Activated naive CD4-positive, alpha-beta T cell treated with anti-CD3 and anti-CD28 coated beads, Interleukin-2, amount 10 ng/mL, durations not matched to agents 7 days and 5 days (primary cell): Measurements from ENCODE around the gene ALDOB.

ENCODE experiments used
- CTCF ChIA-PET: fragments of 350-600 bp; sonication (Branson Sonifier 250); formaldehyde crosslinking; loops from one replicate; lab custom pipeline; 2021; ENCODE audit warnings: antibody characterized with exemption; lab: Charles Lee
- DNase-seq: peaks from one replicate; pipeline ENCODE4 v3.0.0-alpha.2; 2020
- H3K27ac Mint-ChIP-seq: one replicate; pipeline ENCODE4 v1.8.0; 2021; ENCODE audit warnings: mild to moderate bottlenecking, moderate library complexity, mixed read lengths
- H3K27me3 Mint-ChIP-seq: one replicate; pipeline ENCODE4 v1.8.0; 2021; ENCODE audit warnings: mild to moderate bottlenecking, mixed read lengths
- H3K36me3 Mint-ChIP-seq: one replicate; pipeline ENCODE4 v1.8.0; 2021; ENCODE audit warnings: mixed read lengths
- H3K4me1 Mint-ChIP-seq: one replicate; pipeline ENCODE4 v1.8.0; 2021; ENCODE audit warnings: mixed read lengths
- H3K4me3 Mint-ChIP-seq: one replicate; pipeline ENCODE4 v1.8.0; 2021; ENCODE audit warnings: mild to moderate bottlenecking, moderate library complexity, mixed read lengths
- H3K9me3 Mint-ChIP-seq: one replicate; pipeline ENCODE4 v1.8.0; 2021; ENCODE audit warnings: mixed read lengths

Gene ALDOB

DNA sequence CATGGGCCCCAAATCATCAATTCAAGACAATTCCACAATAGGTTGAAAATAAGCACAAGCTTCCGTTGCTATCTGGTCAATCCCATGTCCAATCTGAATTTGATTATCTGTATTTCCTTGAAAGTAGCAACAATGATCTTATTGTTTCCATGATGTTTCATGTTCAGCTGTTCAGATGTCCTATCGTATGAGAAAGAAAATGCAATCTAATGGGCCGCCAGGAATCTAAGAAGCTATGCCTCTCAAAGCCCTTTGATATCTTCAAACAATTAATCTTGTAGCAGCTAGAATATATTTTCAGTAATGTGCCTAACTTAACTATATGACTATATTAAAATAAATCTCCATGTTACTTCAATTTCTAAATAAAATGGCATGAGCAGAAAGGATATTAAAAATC lies 32.1 kb upstream of the ALDOB start:
- no peak overlapping the region for H3K4me3 Mint-ChIP-seq
- peaks cover 33% of the 10 kb centered on the region for H3K27me3 Mint-ChIP-seq

GRCh38 chr9:101466863-101467262 lies 31.3 kb upstream of the ALDOB start:
- Mint-ChIP-seq H3K9me3 (no peaks in the 10 kb centered on the region), H3K27me3 (peaks cover 25% of the 10 kb centered on the region), H3K36me3 (no peaks in the 10 kb centered on the region), H3K4me1 (no peaks in the 10 kb centered on the region), H3K27ac (no peak overlapping the region), H3K4me3 (no peak overlapping the region)
- CTCF ChIA-PET, result interaction anchor here (0.6 to 2.5 kb wide), 3 partner anchors 12 to 63 kb away, joined by 3 to 10 read pairs (median 3); no protein-coding TSS in a partner anchor
- DNase-seq, result no peak

More for the DNA sequence above, 32.1 kb upstream of the ALDOB start:
- no peak overlapping the region for H3K27ac Mint-ChIP-seq
- H3K4me1 Mint-ChIP-seq, result no peaks in the 10 kb centered on the region
- DNase-seq, result no peak
- CTCF ChIA-PET, result interaction anchor here (0.6 to 2.5 kb wide), 3 partner anchors 9 to 62 kb away, joined by 3 to 10 read pairs (median 3); no protein-coding TSS in a partner anchor
- H3K36me3 Mint-ChIP-seq, result no peaks in the 10 kb centered on the region
- H3K9me3 Mint-ChIP-seq, result no peaks in the 10 kb centered on the region

DNA sequence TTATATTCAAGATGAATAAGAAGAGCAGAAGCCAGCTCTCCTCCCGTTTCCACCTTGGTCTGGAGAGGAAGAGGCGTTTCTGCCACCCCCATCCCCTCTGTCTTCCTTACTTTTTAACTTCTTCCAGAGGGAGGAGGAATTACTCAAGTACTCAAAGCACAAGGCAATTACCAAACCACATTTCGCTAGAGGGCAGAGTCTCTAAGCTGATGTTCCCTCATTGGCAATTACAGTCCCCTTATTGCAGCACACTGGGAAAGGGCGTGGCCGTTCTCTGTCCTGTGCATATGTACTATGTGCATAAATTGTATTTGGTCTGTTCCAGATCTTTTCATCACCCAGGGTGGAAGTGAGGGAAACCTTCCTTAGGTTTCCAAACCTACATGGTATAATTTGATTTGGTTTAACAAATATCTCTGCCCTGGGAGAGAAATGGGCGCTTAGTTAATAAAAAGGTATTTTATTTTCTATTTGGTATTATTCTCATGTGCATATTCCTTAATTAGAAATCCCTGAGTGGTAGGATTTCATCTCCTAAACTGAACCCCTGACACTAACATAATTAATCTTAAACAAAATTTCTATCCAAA lies 29.8 kb upstream of the ALDOB start:
- no peak overlapping the region for H3K4me3 Mint-ChIP-seq
- H3K9me3 Mint-ChIP-seq, result no peaks in the 10 kb centered on the region
- no peaks in the 10 kb centered on the region for H3K36me3 Mint-ChIP-seq
- no peak for DNase-seq
- CTCF ChIA-PET, result interaction anchor here (2.5 kb wide), 1 partner anchor 64 kb away, joined by 10 read pairs; no protein-coding TSS in a partner anchor
- H3K27me3 Mint-ChIP-seq, result peaks cover 23% of the 10 kb centered on the region
- no peaks in the 10 kb centered on the region for H3K4me1 Mint-ChIP-seq
- H3K27ac Mint-ChIP-seq, result no peak overlapping the region

DNA sequence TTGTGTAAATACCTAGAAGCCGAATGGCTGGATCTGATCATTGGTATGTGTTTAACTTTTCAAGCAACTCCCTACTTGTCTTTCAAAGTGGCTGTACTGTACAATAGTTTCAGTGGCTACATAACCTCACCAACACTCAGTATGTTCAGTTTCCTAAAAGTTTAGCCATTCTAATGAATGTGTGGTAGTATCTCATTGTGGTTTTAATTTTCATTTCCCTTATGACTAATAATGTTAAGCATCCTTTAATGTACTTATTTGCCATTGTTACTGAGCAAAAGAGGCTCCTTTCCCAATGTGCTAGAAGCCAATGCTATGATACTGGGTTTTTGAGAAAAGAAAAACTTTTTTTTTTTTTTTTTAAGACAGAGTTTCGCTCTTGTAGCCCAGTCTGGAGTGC lies 27.8 kb upstream of the ALDOB start:
- no peaks in the 10 kb centered on the region for H3K36me3 Mint-ChIP-seq
- no peaks in the 10 kb centered on the region for H3K9me3 Mint-ChIP-seq
- no peak overlapping the region for H3K4me3 Mint-ChIP-seq
- peaks cover 14% of the 10 kb centered on the region for H3K27me3 Mint-ChIP-seq
- no peaks in the 10 kb centered on the region for H3K4me1 Mint-ChIP-seq
- no peak for DNase-seq
- H3K27ac Mint-ChIP-seq, result no peak overlapping the region
- CTCF ChIA-PET, result no interaction called here

GRCh38 chr9:101462558-101462957 lies 27.0 kb upstream of the ALDOB start:
- H3K4me1 Mint-ChIP-seq, result no peaks in the 10 kb centered on the region
- DNase-seq, result no peak
- no peak overlapping the region for H3K27ac Mint-ChIP-seq
- H3K9me3 Mint-ChIP-seq, result no peaks in the 10 kb centered on the region
- H3K4me3 Mint-ChIP-seq, result no peak overlapping the region
- CTCF ChIA-PET, result interaction anchor here (0.7 to 1.1 kb wide), 2 partner anchors 54 to 103 kb away, joined by 3 read pairs; no protein-coding TSS in a partner anchor
- peaks cover 10% of the 10 kb centered on the region for H3K27me3 Mint-ChIP-seq
- no peaks in the 10 kb centered on the region for H3K36me3 Mint-ChIP-seq

DNA sequence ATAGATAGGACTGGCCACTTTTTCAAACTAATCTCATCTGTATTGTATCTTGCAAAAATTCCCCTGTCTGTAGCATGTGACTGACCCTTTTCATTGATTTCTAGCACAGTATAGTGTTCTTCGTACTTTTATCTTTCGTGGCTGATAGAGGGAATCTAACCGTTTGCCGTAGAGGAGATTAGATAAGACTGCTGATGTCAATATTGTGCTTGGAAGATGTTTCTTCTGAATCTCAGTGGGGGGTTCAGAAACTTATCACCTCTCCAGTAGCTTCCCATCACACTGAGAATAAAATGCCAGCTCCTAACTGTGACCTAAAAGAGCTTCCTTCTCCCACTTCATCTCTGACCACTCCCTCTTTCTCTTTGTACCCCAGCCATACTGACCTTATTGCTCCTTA lies 25.4 kb upstream of the ALDOB start:
- Mint-ChIP-seq H3K36me3 (no peaks in the 10 kb centered on the region), H3K9me3 (no peaks in the 10 kb centered on the region), H3K27me3 (peaks cover 13% of the 10 kb centered on the region), H3K27ac (no peak overlapping the region), H3K4me1 (no peaks in the 10 kb centered on the region), H3K4me3 (no peak overlapping the region)
- CTCF ChIA-PET, result no interaction called here
- DNase-seq, result no peak

GRCh38 chr9:101458963-101459631 lies 23.5 kb upstream of the ALDOB start:
- Mint-ChIP-seq H3K9me3 (no peaks in the 10 kb centered on the region), H3K27me3 (peaks cover 8% of the 10 kb centered on the region), H3K4me3 (no peak overlapping the region)

GRCh38 chr9:101457003-101457402 lies 21.4 kb upstream of the ALDOB start:
- CTCF ChIA-PET, result interaction anchor here (0.9 to 1.5 kb wide), 2 partner anchors 73 to 76 kb away, joined by 3 to 5 read pairs; no protein-coding TSS in a partner anchor
- Mint-ChIP-seq H3K9me3 (no peaks in the 10 kb centered on the region), H3K27me3 (peaks cover 15% of the 10 kb centered on the region), H3K4me3 (no peak overlapping the region), H3K36me3 (no peaks in the 10 kb centered on the region), H3K27ac (no peak overlapping the region), H3K4me1 (no peaks in the 10 kb centered on the region)
- no peak for DNase-seq

More at GRCh38 chr9:101458963-101459631, 23.5 kb upstream of the ALDOB start:
- H3K36me3 Mint-ChIP-seq, result no peaks in the 10 kb centered on the region
- CTCF ChIA-PET, result interaction anchor here (0.6 to 2.1 kb wide), 21 partner anchors 9 to 142 kb away, joined by 3 to 33 read pairs (median 3); partner anchors contain the start of gene RNF20
- H3K27ac Mint-ChIP-seq, result no peak overlapping the region
- no peaks in the 10 kb centered on the region for H3K4me1 Mint-ChIP-seq
- DNase-seq, result peak; percentile 29

DNA sequence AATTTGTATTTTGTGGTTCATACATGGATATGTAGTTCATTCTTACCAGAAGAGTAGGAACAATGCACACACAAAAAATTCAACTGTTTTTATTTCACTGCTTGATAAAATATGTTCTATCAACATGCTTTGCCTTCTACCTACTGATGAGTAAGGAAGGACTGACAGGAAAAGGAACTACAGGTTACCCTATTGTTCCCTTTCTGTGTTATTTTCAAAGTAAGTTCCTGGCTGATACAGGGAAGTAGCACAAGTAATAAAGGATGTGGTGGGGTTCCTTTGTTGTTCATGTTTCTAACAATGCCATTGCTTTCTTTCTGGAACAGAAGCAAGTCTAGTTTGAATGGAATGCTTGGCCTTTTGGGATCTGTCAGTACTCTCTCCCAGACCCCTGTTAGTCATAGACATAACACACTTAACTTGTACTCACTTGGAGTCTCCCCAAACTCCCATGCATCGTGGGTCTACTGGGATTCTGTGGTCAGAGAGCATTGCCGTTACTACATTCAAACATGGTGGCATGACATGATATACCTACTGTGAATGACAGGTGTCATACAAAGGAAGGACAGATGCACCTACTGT lies 20.2 kb upstream of the ALDOB start:
- no peak overlapping the region for H3K27ac Mint-ChIP-seq
- no peak for DNase-seq
- H3K4me3 Mint-ChIP-seq, result no peak overlapping the region
- H3K36me3 Mint-ChIP-seq, result no peaks in the 10 kb centered on the region
- H3K9me3 Mint-ChIP-seq, result no peaks in the 10 kb centered on the region
- CTCF ChIA-PET, result no interaction called here
- H3K4me1 Mint-ChIP-seq, result no peaks in the 10 kb centered on the region
- H3K27me3 Mint-ChIP-seq, result peaks cover 20% of the 10 kb centered on the region

GRCh38 chr9:101453776-101454570 lies 18.4 kb upstream of the ALDOB start:
- no peak overlapping the region for H3K27ac Mint-ChIP-seq
- H3K36me3 Mint-ChIP-seq, result no peaks in the 10 kb centered on the region
- no peaks in the 10 kb centered on the region for H3K9me3 Mint-ChIP-seq
- H3K27me3 Mint-ChIP-seq, result peaks cover 32% of the 10 kb centered on the region
- CTCF ChIA-PET, result interaction anchor here (0.8 kb wide), 1 partner anchor 91 kb away, joined by 4 read pairs; no protein-coding TSS in a partner anchor
- no peaks in the 10 kb centered on the region for H3K4me1 Mint-ChIP-seq
- no peak for DNase-seq
- H3K4me3 Mint-ChIP-seq, result no peak overlapping the region

DNA sequence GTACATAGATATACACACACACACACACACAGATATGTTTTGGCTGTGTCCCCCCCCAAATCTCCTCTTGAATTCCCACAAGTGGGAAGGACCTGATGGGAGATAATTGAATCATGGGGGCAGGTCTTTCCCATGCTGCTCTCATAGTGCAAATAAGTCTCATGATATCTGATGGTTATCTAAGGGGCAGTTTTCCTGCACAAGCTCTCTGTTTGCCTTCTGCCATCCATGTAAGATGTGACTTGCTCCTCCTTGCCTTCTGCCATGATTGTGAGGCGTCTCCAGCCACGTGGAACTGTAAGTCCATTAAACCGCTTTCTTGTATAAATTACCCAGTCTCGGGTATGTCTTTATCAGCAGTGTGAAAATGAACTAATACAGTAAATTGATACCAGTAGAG lies 15.9 kb upstream of the ALDOB start:
- Mint-ChIP-seq H3K4me1 (peaks cover 5% of the 10 kb centered on the region), H3K9me3 (no peaks in the 10 kb centered on the region), H3K27me3 (peaks cover 41% of the 10 kb centered on the region), H3K27ac (no peak overlapping the region), H3K36me3 (no peaks in the 10 kb centered on the region), H3K4me3 (no peak overlapping the region)
- no peak for DNase-seq
- CTCF ChIA-PET, result no interaction called here

GRCh38 chr9:101450931-101451330 lies 15.4 kb upstream of the ALDOB start:
- CTCF ChIA-PET, result no interaction called here
- H3K27ac Mint-ChIP-seq, result no peak overlapping the region
- H3K9me3 Mint-ChIP-seq, result no peaks in the 10 kb centered on the region
- H3K4me1 Mint-ChIP-seq, result peaks cover 5% of the 10 kb centered on the region
- no peaks in the 10 kb centered on the region for H3K36me3 Mint-ChIP-seq
- no peak for DNase-seq
- H3K4me3 Mint-ChIP-seq, result no peak overlapping the region
- H3K27me3 Mint-ChIP-seq, result peaks cover 45% of the 10 kb centered on the region

- Mint-ChIP-seq H3K27ac (no peak overlapping the region), H3K9me3 (no peaks in the 10 kb centered on the region), H3K27me3 (peaks cover 45% of the 10 kb centered on the region), H3K36me3 (no peaks in the 10 kb centered on the region), H3K4me1 (peaks cover 5% of the 10 kb centered on the region), H3K4me3 (peak overlapping the region; percentile 14)
- CTCF ChIA-PET, result interaction anchor here (0.9 to 2.2 kb wide), 7 partner anchors 10 to 88 kb away, joined by 3 to 14 read pairs (median 3); no protein-coding TSS in a partner anchor
- DNase-seq, result peak; percentile 57
These were observed 13.6 kb upstream of the ALDOB start for GRCh38 chr9:101449071-101449721.
